ENCODE measurements around the gene NKX1-2.

Gene NKX1-2

GRCh38 chr10:124486635-124487034 is 36.8 kb upstream of the NKX1-2 start:
- TF ChIP-seq, protein P1, sequence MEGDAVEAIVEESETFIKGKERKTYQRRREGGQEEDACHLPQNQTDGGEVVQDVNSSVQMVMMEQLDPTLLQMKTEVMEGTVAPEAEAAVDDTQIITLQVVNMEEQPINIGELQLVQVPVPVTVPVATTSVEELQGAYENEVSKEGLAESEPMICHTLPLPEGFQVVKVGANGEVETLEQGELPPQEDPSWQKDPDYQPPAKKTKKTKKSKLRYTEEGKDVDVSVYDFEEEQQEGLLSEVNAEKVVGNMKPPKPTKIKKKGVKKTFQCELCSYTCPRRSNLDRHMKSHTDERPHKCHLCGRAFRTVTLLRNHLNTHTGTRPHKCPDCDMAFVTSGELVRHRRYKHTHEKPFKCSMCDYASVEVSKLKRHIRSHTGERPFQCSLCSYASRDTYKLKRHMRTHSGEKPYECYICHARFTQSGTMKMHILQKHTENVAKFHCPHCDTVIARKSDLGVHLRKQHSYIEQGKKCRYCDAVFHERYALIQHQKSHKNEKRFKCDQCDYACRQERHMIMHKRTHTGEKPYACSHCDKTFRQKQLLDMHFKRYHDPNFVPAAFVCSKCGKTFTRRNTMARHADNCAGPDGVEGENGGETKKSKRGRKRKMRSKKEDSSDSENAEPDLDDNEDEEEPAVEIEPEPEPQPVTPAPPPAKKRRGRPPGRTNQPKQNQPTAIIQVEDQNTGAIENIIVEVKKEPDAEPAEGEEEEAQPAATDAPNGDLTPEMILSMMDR (IDR thresholded peaks at IDR 0.05; ENCODE audit: low read depth, low read length) = no peak
- H3K36me3 ChIP-seq = no peaks in the 10 kb centered on the region

DNA sequence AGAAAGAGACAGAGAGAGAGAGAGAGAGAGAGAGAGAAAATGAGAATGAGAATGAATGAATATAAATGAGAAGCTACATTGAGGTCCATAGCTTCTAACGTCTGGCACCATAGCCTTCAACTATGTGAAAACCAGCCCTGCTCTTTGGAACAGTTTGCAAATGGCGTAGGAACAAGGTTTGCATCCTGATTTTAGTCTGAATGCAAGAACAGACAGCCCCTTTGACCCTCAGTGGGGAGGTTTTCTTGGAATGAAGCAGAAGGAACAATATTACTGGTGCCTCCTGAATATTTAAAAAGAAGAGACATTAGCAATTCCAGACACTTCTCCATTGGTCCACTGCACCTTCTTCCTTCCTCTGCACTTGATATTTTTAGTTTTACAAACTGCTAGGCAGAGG is 34.8 kb upstream of the NKX1-2 start:
- no peak overlapping the region for H3K4me3 ChIP-seq (ENCODE audit: low read depth, low read length)
- H3K27me3 ChIP-seq = no peaks in the 10 kb centered on the region
- TF ChIP-seq, protein P1 (IDR thresholded peaks at IDR 0.05; ENCODE audit: low read depth, low read length) = no peak
- no peaks in the 10 kb centered on the region for H3K4me1 ChIP-seq
- no peak for DNase-seq
- H3K36me3 ChIP-seq = no peaks in the 10 kb centered on the region
- no peaks in the 10 kb centered on the region for H3K9me3 ChIP-seq

More at GRCh38 chr10:124486635-124487034, 36.8 kb upstream of the NKX1-2 start:
- H3K4me3 ChIP-seq (ENCODE audit: low read depth, low read length) = no peak overlapping the region
- H3K27me3 ChIP-seq = no peaks in the 10 kb centered on the region
- no peaks in the 10 kb centered on the region for H3K4me1 ChIP-seq
- no peak for DNase-seq
- no peaks in the 10 kb centered on the region for H3K9me3 ChIP-seq

- no peak for DNase-seq
- H3K4me1 ChIP-seq = no peaks in the 10 kb centered on the region
- H3K27me3 ChIP-seq = no peaks in the 10 kb centered on the region
- no peak overlapping the region for H3K4me3 ChIP-seq (ENCODE audit: low read depth, low read length)
- no peaks in the 10 kb centered on the region for H3K36me3 ChIP-seq
- H3K9me3 ChIP-seq = no peaks in the 10 kb centered on the region
- TF ChIP-seq, protein P1 (IDR thresholded peaks at IDR 0.05; ENCODE audit: low read depth, low read length) = no peak
Measured at GRCh38 chr10:124484031-124484430, 34.2 kb upstream of the NKX1-2 start.

- H3K9me3 ChIP-seq = no peaks in the 10 kb centered on the region
- H3K4me1 ChIP-seq = no peaks in the 10 kb centered on the region
- H3K4me3 ChIP-seq (ENCODE audit: low read depth, low read length) = no peak overlapping the region
- H3K36me3 ChIP-seq = no peaks in the 10 kb centered on the region
- TF ChIP-seq, protein P1 (IDR thresholded peaks at IDR 0.05; ENCODE audit: low read depth, low read length) = no peak
- no peaks in the 10 kb centered on the region for H3K27me3 ChIP-seq
- no peak for DNase-seq
Measured at GRCh38 chr10:124482876-124483275, 33.0 kb upstream of the NKX1-2 start.

DNA sequence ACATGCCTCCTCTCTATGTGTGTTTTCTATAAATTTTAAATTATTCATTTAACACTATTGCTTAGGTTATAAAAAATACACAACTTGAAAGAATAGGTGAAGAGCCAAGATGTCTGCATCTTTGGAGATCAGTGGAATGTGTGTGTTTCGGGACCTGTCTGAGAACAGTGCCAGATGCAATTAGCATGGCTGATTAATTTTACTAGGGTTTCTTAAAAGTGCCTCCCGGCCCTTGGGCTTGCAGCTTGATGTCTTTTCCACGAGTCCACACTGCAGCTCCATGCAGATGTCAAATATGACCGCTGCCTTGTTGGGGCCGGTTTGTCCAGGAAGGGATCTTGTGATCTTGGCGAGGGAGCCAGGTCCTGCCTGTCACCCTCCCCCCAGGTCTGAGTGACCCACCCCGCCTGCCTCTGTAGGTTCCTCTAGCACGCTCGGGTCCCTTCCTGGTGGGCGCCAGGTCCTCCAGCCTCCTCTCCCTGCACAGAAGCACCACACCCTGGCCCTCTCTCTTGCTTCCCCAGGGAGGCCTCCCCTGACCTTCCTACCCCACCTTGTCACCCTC is 32.5 kb upstream of the NKX1-2 start:
- TF ChIP-seq, protein P1 (IDR thresholded peaks at IDR 0.05; ENCODE audit: low read depth, low read length) = no peak
- Histone ChIP-seq H3K4me1 (no peaks in the 10 kb centered on the region), H3K9me3 (no peaks in the 10 kb centered on the region), H3K36me3 (no peaks in the 10 kb centered on the region), H3K4me3 (ENCODE audit: low read depth, low read length) (no peak overlapping the region), H3K27me3 (no peaks in the 10 kb centered on the region)
- DNase-seq = no peak

GRCh38 chr10:124481717-124482116 is 31.9 kb upstream of the NKX1-2 start:
- Histone ChIP-seq H3K4me3 (ENCODE audit: low read depth, low read length) (no peak overlapping the region), H3K36me3 (no peaks in the 10 kb centered on the region), H3K9me3 (no peaks in the 10 kb centered on the region), H3K27me3 (no peaks in the 10 kb centered on the region), H3K4me1 (no peaks in the 10 kb centered on the region)
- DNase-seq = no peak
- TF ChIP-seq, protein P1 (IDR thresholded peaks at IDR 0.05; ENCODE audit: low read depth, low read length) = no peak
